ENCODE measurements around the gene CRTC3.
"Not testable (repeated sequence)": the region's sequence is repeated elsewhere in the genome, so short reads cannot be mapped to it uniquely, and the experiment has no call there.

The CRTC3 gene

GRCh38 chr15:90683371-90683770 lies 153.6 kb downstream of the CRTC3 start:
- TF ChIP-seq, protein P1, sequence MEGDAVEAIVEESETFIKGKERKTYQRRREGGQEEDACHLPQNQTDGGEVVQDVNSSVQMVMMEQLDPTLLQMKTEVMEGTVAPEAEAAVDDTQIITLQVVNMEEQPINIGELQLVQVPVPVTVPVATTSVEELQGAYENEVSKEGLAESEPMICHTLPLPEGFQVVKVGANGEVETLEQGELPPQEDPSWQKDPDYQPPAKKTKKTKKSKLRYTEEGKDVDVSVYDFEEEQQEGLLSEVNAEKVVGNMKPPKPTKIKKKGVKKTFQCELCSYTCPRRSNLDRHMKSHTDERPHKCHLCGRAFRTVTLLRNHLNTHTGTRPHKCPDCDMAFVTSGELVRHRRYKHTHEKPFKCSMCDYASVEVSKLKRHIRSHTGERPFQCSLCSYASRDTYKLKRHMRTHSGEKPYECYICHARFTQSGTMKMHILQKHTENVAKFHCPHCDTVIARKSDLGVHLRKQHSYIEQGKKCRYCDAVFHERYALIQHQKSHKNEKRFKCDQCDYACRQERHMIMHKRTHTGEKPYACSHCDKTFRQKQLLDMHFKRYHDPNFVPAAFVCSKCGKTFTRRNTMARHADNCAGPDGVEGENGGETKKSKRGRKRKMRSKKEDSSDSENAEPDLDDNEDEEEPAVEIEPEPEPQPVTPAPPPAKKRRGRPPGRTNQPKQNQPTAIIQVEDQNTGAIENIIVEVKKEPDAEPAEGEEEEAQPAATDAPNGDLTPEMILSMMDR (conservative IDR thresholded peaks at IDR 0.05; ENCODE audit: control insufficient read depth, insufficient read depth, low read depth, low read length), result no peak

DNA sequence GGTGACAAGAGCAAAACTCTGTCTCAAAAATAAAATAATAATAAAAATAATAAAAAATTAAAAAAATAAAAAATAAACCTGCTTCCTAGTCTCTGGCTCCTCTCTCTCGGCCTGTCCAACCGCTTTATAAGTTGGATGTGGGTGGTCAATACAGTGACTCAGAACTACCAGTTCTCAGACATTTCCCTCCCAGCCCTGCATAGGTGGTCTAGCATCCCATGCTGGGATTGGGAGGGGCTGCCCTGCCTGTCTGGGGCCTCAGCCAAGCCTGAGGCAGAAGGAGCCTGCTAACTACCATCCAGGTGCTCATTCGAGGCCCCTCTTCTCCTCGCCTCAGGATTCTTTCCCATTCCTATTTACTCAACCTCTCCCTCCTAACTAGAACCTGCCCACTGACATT lies 154.2 kb downstream of the CRTC3 start:
- DNase-seq (ENCODE audit: low read depth), result no peak
- TF ChIP-seq, protein P1 (conservative IDR thresholded peaks at IDR 0.05; ENCODE audit: control insufficient read depth, insufficient read depth, low read depth, low read length), result no peak
- no peak overlapping the region for H3K4me3 ChIP-seq (ENCODE audit: control insufficient read depth, low read depth, low read length)

More at GRCh38 chr15:90683371-90683770, 153.6 kb downstream of the CRTC3 start:
- H3K4me3 ChIP-seq (ENCODE audit: control insufficient read depth, low read depth, low read length), result no peak overlapping the region
- no peak for DNase-seq (ENCODE audit: low read depth)

GRCh38 chr15:90684281-90684680 lies 154.6 kb downstream of the CRTC3 start:
- no peak for DNase-seq (ENCODE audit: low read depth)
- H3K4me3 ChIP-seq (ENCODE audit: control insufficient read depth, low read depth, low read length), result no peak overlapping the region
- TF ChIP-seq, protein P1 (conservative IDR thresholded peaks at IDR 0.05; ENCODE audit: control insufficient read depth, insufficient read depth, low read depth, low read length), result no peak

DNA sequence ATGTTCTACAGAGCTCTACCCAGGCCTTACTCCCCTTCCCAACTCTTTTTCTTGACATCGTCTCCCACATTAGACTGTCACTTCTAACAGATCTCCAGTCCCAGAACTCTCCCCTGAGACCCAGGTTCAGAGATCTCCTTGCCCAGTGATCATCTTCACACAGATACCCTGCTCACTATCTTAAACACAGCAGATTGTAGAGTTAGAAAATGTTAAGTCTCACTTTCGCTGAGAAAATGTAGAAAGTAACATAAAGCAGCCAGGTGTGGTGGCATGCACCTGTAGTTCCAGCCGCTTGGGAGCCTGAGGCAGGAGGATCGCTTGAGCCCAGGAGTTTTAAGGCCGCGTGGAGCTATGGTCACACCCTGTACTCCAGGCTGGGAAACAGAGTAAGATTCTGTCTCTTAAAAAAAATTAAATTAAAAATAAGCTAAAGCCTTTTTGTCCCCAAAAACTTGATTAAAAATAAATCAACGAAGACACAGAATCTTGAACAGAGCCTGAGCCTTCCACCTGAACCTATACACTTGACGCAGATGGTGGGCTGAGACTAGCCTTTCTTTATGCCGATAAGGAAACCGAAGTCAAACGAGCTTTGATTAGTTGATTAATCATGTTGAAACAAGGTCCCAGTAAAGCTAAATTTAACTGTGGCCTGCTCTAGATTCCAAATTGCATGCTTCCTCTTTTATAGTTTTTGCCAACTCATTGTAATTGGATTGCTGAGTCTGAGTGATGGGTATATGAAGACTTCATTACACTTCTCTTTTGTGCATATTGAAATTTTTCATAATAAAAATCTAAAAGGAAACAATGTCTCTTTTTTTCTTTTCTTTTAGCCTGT lies 156.1 kb downstream of the CRTC3 start:
- H3K4me3 ChIP-seq (ENCODE audit: control insufficient read depth, low read depth, low read length), result no peak overlapping the region
- TF ChIP-seq, protein P1 (conservative IDR thresholded peaks at IDR 0.05; ENCODE audit: control insufficient read depth, insufficient read depth, low read depth, low read length), result no peak
- DNase-seq (ENCODE audit: low read depth), result no peak

- TF ChIP-seq, protein P1 (conservative IDR thresholded peaks at IDR 0.05; ENCODE audit: control insufficient read depth, insufficient read depth, low read depth, low read length), result no peak
- no peak for DNase-seq (ENCODE audit: low read depth)
- no peak overlapping the region for H3K4me3 ChIP-seq (ENCODE audit: control insufficient read depth, low read depth, low read length)
Measured at GRCh38 chr15:90686435-90687218, 156.9 kb downstream of the CRTC3 start.

DNA sequence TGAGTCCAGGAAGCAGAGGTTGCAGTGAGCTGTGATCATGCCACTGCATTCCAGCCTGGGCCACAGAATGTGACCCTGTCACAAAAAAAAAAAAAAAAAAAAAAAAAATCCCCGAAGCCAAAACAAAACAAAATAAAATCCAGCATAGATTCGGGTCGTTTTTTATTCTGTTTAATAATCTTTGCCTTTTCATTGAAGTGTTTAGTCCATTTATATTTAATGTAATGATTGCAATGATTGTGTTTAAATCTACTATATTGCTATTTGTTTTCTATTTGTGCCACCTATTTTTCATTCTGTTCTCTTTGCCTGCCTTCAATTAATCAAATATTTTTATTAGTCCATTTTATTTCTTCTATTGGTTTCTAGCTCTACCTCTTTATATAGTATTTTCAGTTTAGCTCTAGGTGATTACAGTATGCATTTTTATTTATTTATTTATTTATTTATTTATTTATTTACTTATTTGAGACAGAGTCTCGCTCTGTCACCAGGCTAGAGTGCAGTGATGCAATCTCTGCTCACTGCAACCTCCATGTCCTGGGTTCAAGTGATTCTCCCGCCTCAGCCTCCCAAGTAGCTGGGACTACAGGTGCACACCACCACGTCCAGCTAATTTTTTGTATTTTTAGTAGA lies 159.7 kb downstream of the CRTC3 start:
- not testable (repeated sequence) for H3K4me3 ChIP-seq (ENCODE audit: control insufficient read depth, low read depth, low read length); DNase-seq (ENCODE audit: low read depth)

- DNase-seq (ENCODE audit: low read depth), result no peak
- TF ChIP-seq, protein P1 (conservative IDR thresholded peaks at IDR 0.05; ENCODE audit: control insufficient read depth, insufficient read depth, low read depth, low read length), result no peak
Measured at GRCh38 chr15:90690585-90690984, 160.9 kb downstream of the CRTC3 start.

More at GRCh38 chr15:90690585-90690984, 160.9 kb downstream of the CRTC3 start:
- no peak overlapping the region for H3K4me3 ChIP-seq (ENCODE audit: control insufficient read depth, low read depth, low read length)
